Keratinocyte (primary cell): ENCODE data around the gene ROPN1B.
"Not testable (repeated sequence)": the region's sequence is repeated elsewhere in the genome, so short reads cannot be mapped to it uniquely, and the experiment has no call there.

Source experiments
- EZH2 ChIP-seq: IDR thresholded peaks from one replicate; pipeline ENCODE4 v1.6.1; 2012; ENCODE audit warnings: inconsistent platforms, mild to moderate bottlenecking, low read length, moderate library complexity
- TF ChIP-seq, protein P1 (sequence below), 3 experiments: IDR thresholded peaks in 1 of 3; conservative IDR thresholded peaks in 1 of 3; optimal IDR thresholded peaks in 1 of 3; 2 replicates in 2 of 3; 3 replicates in 1 of 3; pipeline versions ENCODE3 to v1.5.1; 2011; ENCODE audit warnings: low read length in 3 of 3, mild to moderate bottlenecking in 3 of 3, moderate library complexity in 2 of 3, control low read depth in 1 of 3, inconsistent platforms in 1 of 3; ENCODE audit not compliant: insufficient read depth in 2 of 3; ENCODE audit errors: extremely low read depth in 1 of 3

DNA sequence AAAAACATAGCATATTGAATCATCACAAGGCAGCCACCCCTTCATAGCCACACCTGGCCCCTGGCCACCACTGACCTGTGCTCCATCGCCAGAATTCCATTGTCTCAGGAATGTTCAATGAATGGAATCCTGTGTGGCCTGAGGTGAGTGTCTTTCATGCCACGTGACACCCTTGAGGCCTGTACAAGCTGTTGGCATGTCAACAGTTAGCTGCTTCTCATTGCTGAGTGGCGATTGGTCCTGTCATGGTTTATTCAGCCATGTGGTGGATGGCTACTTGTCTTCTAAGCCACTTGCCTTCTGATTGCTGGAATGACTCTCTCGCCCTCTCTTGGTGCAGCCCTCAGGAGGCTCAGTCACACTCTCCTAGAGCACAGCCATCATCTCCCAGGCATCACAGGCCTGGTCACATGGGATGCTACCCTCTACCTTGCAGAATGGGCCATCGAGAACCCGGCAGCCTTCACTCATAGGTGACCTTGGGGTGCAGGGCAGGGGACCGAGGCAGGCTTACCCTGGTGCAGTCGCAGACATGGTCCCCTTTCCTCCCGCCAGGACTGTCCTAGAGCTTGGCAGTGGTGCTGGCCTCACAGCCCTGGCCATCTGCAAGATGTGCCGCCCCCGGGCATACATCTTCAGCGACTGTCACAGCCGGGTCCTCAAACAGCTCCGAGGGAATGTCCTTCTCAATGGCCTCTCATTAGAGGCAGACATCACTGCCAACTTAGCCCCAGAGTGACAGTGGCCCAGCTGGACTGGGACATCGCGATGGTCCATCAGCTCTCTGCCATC lies 45.5 kb upstream of the ROPN1B start:
- TF ChIP-seq, protein P1, sequence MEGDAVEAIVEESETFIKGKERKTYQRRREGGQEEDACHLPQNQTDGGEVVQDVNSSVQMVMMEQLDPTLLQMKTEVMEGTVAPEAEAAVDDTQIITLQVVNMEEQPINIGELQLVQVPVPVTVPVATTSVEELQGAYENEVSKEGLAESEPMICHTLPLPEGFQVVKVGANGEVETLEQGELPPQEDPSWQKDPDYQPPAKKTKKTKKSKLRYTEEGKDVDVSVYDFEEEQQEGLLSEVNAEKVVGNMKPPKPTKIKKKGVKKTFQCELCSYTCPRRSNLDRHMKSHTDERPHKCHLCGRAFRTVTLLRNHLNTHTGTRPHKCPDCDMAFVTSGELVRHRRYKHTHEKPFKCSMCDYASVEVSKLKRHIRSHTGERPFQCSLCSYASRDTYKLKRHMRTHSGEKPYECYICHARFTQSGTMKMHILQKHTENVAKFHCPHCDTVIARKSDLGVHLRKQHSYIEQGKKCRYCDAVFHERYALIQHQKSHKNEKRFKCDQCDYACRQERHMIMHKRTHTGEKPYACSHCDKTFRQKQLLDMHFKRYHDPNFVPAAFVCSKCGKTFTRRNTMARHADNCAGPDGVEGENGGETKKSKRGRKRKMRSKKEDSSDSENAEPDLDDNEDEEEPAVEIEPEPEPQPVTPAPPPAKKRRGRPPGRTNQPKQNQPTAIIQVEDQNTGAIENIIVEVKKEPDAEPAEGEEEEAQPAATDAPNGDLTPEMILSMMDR (optimal IDR thresholded peaks at IDR 0.05 in 1 of 3, IDR thresholded peaks at IDR 0.05 in 1 of 3, conservative IDR thresholded peaks at IDR 0.05 in 1 of 3; ENCODE audit: extremely low read depth in 1 of 3, insufficient read depth in 2 of 3, low read length in 3 of 3), result not testable (repeated sequence)
- TF ChIP-seq EZH2, result not testable (repeated sequence)
